Measurements from ENCODE around the gene USB1.
A peak's percentile ranks its signal among the peaks of the same experiment; 100 is the strongest.

The USB1 gene

DNA sequence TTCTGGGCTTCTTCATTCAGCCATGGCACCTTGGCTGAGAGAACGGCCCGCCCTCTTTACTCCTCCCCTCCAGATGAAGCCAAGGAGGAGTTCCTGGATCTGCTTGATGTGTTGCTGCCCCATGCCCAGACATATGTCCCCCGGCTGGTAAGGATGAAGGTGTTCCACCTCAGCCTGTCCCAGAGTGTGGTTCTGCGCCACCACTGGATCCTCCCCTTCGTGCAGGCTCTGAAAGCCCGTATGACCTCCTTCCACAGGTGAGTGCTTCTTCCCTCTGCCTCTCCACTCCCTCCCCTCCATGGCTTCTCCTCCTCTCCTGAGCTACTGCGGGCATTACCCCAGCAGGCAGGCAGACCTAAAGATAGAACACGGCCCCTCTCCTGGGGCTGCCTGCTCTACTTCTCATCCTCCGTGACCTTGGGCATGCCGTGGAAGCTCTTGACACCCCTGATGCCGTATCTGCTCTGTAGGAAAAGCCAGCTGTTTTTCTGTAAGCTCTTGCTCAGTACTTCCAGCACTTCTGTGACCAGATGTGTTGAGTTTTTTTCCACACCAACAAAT is 8.7 kb downstream of the USB1 start:
- no peak overlapping the region for H3K4me3 ChIP-seq (ENCODE audit: low read length)
- no peak for DNase-seq (ENCODE audit: low read depth)
- TF ChIP-seq, protein P1, sequence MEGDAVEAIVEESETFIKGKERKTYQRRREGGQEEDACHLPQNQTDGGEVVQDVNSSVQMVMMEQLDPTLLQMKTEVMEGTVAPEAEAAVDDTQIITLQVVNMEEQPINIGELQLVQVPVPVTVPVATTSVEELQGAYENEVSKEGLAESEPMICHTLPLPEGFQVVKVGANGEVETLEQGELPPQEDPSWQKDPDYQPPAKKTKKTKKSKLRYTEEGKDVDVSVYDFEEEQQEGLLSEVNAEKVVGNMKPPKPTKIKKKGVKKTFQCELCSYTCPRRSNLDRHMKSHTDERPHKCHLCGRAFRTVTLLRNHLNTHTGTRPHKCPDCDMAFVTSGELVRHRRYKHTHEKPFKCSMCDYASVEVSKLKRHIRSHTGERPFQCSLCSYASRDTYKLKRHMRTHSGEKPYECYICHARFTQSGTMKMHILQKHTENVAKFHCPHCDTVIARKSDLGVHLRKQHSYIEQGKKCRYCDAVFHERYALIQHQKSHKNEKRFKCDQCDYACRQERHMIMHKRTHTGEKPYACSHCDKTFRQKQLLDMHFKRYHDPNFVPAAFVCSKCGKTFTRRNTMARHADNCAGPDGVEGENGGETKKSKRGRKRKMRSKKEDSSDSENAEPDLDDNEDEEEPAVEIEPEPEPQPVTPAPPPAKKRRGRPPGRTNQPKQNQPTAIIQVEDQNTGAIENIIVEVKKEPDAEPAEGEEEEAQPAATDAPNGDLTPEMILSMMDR (conservative IDR thresholded peaks at IDR 0.05; ENCODE audit: low read length), result no peak

DNA sequence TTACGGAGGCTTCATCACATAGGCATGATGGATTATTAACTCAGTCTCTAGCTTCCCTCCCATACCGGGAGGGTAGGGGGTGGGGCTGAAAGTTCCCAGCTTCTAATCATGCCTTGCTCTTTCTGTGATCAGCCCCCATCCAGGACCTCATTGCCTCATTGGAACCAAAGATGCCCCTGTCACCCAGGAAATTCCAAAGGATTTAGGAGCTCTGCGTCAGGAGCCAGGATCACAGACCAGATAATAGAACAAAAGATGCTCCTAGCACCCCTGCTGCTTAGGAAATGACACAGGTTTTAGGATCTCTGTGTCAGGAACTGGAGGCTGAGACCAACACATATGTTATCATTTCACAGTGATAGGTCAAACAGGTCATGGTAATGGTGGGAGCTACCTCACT is 9.7 kb downstream of the USB1 start:
- no peak overlapping the region for H3K4me3 ChIP-seq (ENCODE audit: low read length)
- TF ChIP-seq, protein P1 (conservative IDR thresholded peaks at IDR 0.05; ENCODE audit: low read length), result no peak
- no peak for DNase-seq (ENCODE audit: low read depth)

DNA sequence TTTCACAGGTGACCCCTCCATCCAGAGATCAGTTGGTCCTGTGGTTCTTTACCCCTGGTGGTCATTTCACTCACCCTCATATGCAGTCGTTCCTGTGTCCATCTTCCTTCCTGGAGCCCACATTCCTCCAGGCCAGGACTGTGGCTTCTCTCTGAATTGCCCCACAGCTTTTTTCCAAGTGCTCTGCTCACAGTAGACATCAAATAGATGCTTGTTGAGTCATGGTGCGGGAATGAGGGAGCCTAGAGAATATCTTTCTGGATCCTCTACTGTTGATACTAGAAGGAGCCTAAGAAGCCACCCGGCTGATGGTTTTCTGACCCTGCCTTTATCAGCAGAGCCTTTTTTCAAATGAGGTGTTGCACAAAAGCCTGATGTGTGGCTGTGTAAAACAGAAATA is 10.4 kb downstream of the USB1 start:
- DNase-seq (ENCODE audit: low read depth), result peak; percentile 79
- TF ChIP-seq, protein P1 (conservative IDR thresholded peaks at IDR 0.05; ENCODE audit: low read length), result no peak; the same call in 1 of the 2 replicates
- no peak overlapping the region for H3K4me3 ChIP-seq (ENCODE audit: low read length)

DNA sequence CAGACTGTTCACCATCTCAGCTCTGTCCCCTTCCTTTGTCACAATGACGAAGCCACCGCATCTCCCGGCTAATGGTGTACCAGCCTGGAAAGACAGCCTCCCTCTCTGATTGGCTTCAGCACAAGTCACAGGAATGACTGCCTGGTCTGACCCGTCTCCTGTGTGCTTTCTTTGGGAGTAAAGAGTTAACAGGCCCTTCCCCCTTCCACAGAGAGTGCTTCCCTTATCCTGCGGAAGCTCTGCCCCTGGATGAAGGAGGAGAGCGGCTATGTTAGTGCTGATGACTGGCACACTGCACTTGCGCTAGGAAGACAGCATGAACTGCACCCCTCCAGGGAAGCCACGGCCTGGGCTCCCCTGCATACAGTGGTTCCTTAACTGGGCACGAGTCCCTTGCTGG is 11.3 kb downstream of the USB1 start:
- no peak overlapping the region for H3K4me3 ChIP-seq (ENCODE audit: low read length)
- TF ChIP-seq, protein P1 (conservative IDR thresholded peaks at IDR 0.05; ENCODE audit: low read length), result no peak
- DNase-seq (ENCODE audit: low read depth), result no peak

DNA sequence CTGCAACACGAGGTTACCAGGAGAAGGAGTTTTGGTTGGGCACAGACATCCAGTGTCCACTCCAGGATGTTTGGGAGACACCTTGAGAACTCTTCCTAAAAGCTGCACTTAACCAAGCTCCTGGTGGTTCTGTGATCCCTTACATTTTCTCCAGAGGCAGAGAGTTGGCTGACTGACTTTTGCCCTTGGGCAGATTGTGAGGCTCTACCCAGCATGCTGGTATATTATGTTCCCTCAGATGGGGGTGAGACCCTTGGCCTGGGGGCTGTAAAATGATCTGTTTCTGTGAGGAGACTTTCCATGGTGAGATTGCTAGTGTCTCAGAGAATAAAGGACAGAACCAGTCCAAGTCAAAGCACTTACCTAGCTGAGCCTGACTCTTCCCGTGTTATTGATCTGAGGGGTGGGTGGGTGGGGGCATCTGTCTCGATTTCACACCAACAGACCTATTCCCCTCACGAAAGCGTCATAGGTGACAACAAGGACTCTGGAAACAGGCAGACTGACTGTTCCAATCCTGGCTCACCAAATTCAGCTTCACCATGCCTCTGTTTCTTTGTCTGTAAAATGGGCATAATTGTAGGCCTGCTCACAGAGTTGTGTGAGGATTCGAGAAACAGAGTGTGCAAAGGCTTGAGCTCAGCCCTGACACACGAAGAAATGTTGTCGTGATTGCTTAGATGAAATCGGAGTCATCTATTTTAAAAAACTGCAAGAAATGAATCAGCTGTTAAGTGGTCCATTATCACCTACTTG is 12.2 kb downstream of the USB1 start:
- TF ChIP-seq, protein P1 (conservative IDR thresholded peaks at IDR 0.05; ENCODE audit: low read length), result no peak
- no peak for DNase-seq (ENCODE audit: low read depth)

DNA sequence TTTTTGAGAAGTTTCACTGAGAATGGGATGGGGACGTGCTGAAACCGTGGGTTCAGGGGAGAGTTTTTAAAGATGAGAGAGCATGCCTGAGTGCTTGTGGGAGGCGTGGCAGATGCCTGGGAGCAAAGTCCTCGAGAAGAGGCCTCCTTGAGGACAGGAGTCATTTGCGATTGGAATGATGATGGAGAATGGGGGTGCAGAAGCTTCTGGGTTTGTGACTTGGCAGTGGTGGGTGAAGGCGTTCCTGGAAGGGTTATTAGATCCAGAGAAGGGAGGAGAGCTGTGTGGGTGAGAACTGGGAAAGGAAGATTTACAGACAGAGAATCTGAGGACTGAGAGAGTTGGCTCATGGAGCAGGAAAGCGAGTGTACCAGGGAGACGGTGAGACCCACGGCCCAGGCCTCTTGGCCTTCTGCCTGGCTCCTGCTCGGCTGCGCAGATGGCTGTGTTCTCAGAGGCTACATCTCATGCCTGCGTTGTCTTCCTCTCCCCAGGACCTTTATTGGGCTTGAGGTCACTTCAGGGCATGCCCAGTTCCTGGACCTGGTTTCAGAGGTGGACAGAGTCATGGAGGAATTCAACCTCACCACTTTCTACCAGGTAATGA is 15.7 kb downstream of the USB1 start:
- TF ChIP-seq, protein P1 (conservative IDR thresholded peaks at IDR 0.05; ENCODE audit: low read length), result no peak
- peak; percentile 21 for DNase-seq (ENCODE audit: low read depth)
- no peak overlapping the region for H3K4me3 ChIP-seq (ENCODE audit: low read length)

More for the DNA sequence above, 12.2 kb downstream of the USB1 start:
- H3K4me3 ChIP-seq (ENCODE audit: low read length), result no peak overlapping the region

DNA sequence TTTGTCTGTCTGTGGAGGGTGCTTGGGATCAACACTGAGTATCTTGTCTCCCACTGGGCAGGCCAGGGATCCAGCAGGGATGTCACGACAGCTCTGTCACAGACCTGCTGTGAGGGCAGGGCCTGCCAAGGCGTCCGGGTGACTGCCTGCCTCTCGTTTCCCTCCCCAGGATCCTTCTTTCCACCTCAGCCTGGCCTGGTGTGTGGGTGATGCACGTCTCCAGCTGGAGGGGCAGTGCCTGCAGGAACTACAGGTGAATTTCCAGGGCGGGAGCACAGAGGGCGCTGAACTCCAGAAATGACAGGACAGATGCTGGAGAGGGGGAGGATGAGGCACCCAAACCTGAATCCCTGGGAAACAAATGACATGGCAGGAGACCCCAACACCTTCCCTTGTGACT is 17.6 kb downstream of the USB1 start:
- H3K4me3 ChIP-seq (ENCODE audit: low read length), result no peak overlapping the region
- no peak for DNase-seq (ENCODE audit: low read depth)
- TF ChIP-seq, protein P1 (conservative IDR thresholded peaks at IDR 0.05; ENCODE audit: low read length), result no peak
